ENCODE results near the gene ANKRD55. TPM values are rescaled to one million over a fixed set of nuclear protein-coding genes. Genes with fewer than 3 reads are reported as not detected.
"Not testable (repeated sequence)": the region's sequence is repeated elsewhere in the genome, so short reads cannot be mapped to it uniquely, and the experiment has no call there.

The ANKRD55 gene
- total and polyA plus RNA-seq, 11 donors = 0.11 to 0.15 TPM; not detected in 9

DNA sequence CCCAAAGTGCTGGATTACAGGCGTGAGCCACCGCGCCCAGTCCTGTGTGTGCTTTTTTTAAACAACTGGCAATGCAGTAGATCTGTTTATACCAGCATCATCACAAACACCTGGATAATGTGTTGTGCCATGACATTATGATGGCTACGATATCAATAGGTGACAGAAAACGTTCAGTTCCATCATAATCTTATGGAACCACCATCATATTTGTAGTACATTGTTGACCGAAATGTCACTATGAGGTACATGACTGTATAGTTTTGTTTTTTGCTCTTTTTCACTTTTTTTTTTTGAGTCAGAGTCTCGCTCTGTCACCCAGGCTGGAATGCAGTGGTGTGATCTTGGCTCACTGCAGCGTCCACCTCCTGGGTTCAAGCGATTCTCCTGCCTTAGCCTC lies 24.4 kb downstream of the ANKRD55 start:
- H3K9me3 ChIP-seq = peaks cover 0 to 5% (median 0%) of the 10 kb centered on the region in 12 donors
- 94 to 97% (median 96%) methylated on average over 9 of the region's 9 CpGs for WGBS, 4 donors
- intact Hi-C loops (cut with DNase I) = loop anchor here in 4 of 10 donors (10.0 kb wide), 3 partner anchors 494 to 884 kb away; partner anchors contain the start of gene SLC38A9 (in 2 of the 4)
- H3K4me1 ChIP-seq = peaks cover 0 to 5% (median 0%) of the 10 kb centered on the region in 12 donors
- TF ChIP-seq POLR2A (IDR thresholded peaks at IDR 0.05) = no peak
- TF ChIP-seq, protein P1, sequence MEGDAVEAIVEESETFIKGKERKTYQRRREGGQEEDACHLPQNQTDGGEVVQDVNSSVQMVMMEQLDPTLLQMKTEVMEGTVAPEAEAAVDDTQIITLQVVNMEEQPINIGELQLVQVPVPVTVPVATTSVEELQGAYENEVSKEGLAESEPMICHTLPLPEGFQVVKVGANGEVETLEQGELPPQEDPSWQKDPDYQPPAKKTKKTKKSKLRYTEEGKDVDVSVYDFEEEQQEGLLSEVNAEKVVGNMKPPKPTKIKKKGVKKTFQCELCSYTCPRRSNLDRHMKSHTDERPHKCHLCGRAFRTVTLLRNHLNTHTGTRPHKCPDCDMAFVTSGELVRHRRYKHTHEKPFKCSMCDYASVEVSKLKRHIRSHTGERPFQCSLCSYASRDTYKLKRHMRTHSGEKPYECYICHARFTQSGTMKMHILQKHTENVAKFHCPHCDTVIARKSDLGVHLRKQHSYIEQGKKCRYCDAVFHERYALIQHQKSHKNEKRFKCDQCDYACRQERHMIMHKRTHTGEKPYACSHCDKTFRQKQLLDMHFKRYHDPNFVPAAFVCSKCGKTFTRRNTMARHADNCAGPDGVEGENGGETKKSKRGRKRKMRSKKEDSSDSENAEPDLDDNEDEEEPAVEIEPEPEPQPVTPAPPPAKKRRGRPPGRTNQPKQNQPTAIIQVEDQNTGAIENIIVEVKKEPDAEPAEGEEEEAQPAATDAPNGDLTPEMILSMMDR (IDR thresholded peaks at IDR 0.05) = no peak
- H3K27ac ChIP-seq = no peak overlapping the region
- no peaks in the 10 kb centered on the region for H3K36me3 ChIP-seq
- H3K4me3 ChIP-seq = no peak overlapping the region
- ATAC-seq (no peak), DNase-seq (no peak)
- H3K27me3 ChIP-seq = no peaks in the 10 kb centered on the region

DNA sequence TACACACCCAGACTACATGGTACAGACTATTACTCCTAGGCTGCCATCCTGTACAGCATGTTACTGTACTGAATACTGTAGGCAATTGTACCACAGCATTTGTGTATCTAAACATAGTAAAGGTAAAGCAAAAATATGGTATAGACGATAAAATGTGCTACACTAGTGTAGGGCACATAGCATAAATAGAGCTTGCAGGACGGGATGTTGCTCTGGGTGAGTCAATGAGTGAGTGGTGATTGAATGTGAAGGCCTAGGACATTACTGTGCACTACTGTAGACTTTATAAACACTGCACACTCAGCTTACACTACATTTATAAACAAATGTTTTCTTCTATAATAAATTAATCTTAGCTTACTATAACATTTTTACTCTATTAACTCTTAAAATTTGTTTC lies 25.6 kb downstream of the ANKRD55 start:
- Histone ChIP-seq H3K9me3 (no peaks in the 10 kb centered on the region), H3K4me3 (no peak overlapping the region), H3K36me3 (no peaks in the 10 kb centered on the region), H3K27me3 (no peaks in the 10 kb centered on the region), H3K27ac (no peak overlapping the region), H3K4me1 (peaks cover 0 to 5% (median 0%) of the 10 kb centered on the region in 12 donors)
- ATAC-seq (no peak), DNase-seq (no peak)
- WGBS, 4 donors = 83 to 87% (median 86%) methylated on average over 2 of the region's 2 CpGs
- intact Hi-C loops (cut with DNase I) = loop anchor here in 4 of 10 donors (10.0 kb wide), 3 partner anchors 493 to 883 kb away; partner anchors contain the start of gene SLC38A9 (in 2 of the 4)
- TF ChIP-seq POLR2A (IDR thresholded peaks at IDR 0.05) = no peak
- TF ChIP-seq, protein P1 (IDR thresholded peaks at IDR 0.05) = no peak

DNA sequence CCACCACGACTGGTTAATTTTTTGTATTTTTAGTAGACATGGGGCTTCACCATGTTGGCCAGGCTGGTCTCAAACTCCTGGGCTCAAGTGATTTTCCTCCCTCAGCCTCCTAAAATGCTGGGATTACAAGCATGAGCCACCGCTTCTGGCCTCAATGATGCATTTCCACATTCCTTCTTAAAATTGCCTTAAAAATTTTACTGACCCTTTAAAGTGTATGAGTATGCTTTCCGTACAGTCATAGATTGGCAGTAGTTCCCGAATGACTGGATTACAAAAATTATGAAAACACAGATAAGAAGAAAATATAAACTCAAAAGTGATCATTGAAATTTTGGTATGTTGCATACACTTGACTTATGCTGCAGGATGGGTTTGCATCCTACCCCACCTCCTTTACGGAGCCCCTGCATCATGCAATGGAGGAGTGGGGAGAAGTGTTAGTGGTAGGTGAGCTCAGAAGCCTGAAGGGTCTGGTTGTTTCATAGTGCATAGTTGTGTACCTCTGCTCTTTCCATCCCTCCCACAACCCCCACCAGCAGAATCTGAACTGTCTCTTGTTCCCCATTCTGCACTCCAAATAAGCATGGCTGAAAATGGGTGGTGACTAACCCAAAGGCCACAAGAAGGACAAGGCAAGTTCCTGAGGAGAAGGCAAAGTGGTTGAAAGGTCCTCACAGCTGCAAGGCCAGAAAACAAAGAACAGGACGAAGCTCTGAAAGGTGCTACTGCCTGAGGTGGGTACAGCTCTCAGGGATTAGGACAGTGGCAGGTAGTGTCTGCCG lies 26.8 kb downstream of the ANKRD55 start:
- intact Hi-C loops (cut with DNase I) = loop anchor here in 4 of 10 donors (10.0 kb wide), 3 partner anchors 492 to 882 kb away; partner anchors contain the start of gene SLC38A9 (in 2 of the 4)
- no peak for ATAC-seq

DNA sequence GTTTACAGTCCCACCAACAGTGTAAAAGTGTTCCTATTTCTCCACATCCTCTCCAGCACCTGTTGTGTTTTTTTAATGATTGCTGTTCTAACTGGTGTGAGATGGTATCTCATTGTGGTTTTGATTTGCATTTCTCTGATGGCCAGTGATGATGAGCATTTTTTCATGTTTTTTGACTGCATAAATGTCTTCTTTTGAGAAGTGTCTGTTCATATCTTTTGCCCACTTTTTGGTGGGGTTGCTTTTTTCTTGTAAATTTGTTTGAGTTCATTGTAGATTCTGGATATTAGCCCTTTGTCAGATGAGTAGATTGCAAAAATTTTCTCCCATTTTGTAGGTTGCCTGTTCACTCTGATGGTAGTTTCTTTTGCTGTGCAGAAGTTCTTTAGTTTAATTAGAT lies 29.2 kb downstream of the ANKRD55 start:
- intact Hi-C loops (cut with DNase I) = loop anchor here in 9 of 10 donors (2.0 to 10.0 kb wide), 8 partner anchors 222 to 879 kb away; partner anchors contain the start of gene SLC38A9 (in 4 of the 9)
- not testable (repeated sequence) for ATAC-seq, DNase-seq, H3K36me3 ChIP-seq, H3K4me3 ChIP-seq, H3K27ac ChIP-seq, H3K9me3 ChIP-seq, H3K27me3 ChIP-seq
- peaks cover 0 to 19% (median 0%) of the 10 kb centered on the region in 12 donors for H3K4me1 ChIP-seq

More for the DNA sequence above, 26.8 kb downstream of the ANKRD55 start:
- 86 to 92% (median 90%) methylated on average over 7 of the region's 7 CpGs for WGBS, 4 donors
- no peak overlapping the region for H3K4me3 ChIP-seq
- H3K27me3 ChIP-seq = no peaks in the 10 kb centered on the region
- H3K4me1 ChIP-seq = peaks cover 0 to 9% (median 0%) of the 10 kb centered on the region in 12 donors
- H3K27ac ChIP-seq = no peak overlapping the region
- H3K36me3 ChIP-seq = no peaks in the 10 kb centered on the region
- TF ChIP-seq POLR2A (IDR thresholded peaks at IDR 0.05) = no peak
- TF ChIP-seq, protein P1 (IDR thresholded peaks at IDR 0.05) = no peak
- DNase-seq = no peak
- H3K9me3 ChIP-seq = no peaks in the 10 kb centered on the region

Measured in heart left ventricle (tissue), 16 donors.